B cell (primary cell): ENCODE data around the gene MRPL17.

ENCODE experiments used
- CTCF ChIP-seq: fragments of 200-600 bp; IDR thresholded peaks from one replicate; pipeline ENCODE4 v1.8.0; 2022; ENCODE audit warnings: antibody characterized with exemption, mild to moderate bottlenecking
- EZH2 ChIP-seq: IDR thresholded peaks from 2 replicates; pipeline ENCODE4 v1.6.1; 2012; ENCODE audit warnings: borderline replicate concordance, low read depth, mild to moderate bottlenecking, moderate library complexity, low read length; ENCODE audit not compliant: insufficient read depth, poor library complexity, severe bottlenecking

- TF ChIP-seq CTCF (no peak), EZH2 (no peak)
These were observed 577 bp downstream of the MRPL17 start for GRCh38 chr11:6682591-6682935.
